GM18517 (cell line): ENCODE measurements around the gene FER.
"Not testable (repeated sequence)": the region's sequence is repeated elsewhere in the genome, so short reads cannot be mapped to it uniquely, and the experiment has no call there.

ENCODE experiments used
- ATAC-seq: cut with Tn5 transposase; IDR thresholded peaks from one replicate; pipeline ENCODE4 v1.9.1; 2021; ENCODE audit warnings: mild to moderate bottlenecking, moderate library complexity; ENCODE audit not compliant: unreplicated experiment

The FER gene

DNA sequence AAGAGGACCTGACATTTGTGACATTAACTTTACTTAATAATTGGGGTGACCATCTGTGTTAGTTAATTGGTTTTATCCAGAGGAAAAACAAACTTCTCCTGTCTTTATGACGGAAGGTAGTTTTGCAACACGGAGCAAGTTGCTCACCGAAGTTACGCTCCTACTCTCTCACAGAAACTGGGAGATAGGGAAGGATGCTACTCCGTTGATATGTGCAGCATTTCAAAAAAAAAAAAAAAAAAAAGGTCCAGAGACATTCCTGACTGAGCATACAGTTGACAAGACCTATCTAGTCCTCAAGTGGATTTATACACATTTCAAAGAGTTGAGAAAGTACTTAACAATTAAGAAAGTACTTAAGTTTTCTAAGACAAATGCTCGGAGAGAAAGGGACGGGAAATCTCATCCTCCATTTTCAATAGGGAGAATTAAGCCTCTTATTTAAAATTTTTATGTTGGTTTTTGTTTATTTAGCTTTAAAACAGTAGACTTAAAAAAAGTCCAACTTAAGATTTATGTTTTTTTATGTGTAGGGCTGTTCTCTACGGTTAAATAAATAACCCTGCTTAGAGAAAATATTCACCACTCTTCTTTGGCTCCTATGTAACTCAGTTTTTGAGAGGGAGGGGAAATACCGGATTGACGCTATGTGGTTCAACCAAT, 455 bp upstream of the FER start:
- no peak for ATAC-seq

GRCh38 chr5:108748401-108749127, 867 bp downstream of the FER start:
- peak; percentile 98 for ATAC-seq

DNA sequence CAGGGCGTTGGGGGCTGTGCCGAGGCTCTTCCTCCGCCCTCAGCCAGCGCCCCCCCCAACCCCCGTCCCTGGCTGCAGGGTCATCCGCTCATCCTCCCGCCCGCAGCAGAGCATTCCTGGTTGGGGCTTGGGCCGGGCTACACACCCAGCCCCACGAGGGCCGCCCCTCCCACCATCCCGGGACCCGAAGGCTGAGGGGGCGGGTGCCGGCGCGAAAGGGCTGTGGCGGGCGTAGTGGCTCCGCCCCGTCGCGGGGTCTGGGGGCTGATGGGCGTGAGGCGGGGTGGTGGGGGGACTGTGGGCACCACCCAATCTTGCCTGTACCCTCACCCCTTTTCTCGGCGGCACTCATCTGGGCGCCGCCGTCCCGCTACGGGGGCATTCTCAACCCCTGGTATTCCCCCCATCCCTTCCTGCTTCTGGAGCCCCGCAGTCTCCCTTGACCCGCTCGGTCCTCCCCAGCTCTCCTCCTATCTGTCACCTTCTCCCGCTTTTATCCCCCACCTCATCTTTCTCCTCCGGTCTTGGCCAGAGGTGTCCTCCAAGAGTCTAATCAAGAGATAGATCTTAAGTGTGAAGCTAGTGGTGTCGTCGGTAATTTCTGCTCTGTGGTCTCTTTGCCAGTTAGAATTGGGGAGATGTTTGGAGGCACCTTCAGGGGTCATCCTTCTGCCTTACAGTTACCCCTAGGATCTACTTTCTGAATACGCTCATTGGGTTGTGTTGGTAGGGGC, 1.6 kb downstream of the FER start:
- peak; percentile 16 for ATAC-seq

DNA sequence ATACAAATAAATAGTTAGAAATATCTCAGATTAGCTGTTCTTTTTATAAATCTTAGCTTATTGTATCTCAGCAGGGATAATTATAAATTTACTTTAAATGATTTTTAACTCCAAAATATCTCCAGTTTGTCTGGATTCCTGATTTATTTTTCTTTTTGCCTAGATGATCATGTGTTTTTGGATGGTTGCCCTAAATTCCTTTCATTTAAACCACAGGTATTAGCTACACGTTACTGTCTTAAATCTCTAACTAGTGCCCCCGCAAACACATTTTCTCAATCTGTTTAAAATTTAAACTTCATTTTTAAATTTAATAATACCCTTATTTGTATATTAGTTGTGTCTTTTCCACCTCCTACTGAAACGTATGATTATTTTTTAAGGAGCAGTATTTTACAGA, 5.6 kb downstream of the FER start:
- ATAC-seq = no peak

DNA sequence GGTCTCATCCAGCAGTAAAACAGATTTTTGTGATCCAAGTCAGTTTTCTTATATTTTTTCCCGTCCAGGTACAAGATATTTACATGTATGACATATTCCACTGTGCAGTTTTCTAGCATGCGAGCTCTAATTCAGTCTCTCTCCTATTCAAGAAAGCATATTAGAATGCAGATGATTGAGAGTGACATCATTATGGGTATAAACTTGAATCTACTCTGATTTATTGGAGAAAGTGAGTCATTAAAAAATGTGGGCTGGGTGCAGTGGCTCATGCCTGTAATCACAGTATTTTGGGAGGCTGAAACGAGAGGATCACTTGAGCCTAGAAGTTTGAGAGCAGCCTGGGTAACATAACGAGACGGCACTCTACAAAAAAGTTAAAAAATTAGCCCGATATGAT, 6.2 kb downstream of the FER start:
- no peak for ATAC-seq

GRCh38 chr5:108760512-108760911, 12.8 kb downstream of the FER start:
- no peak for ATAC-seq

DNA sequence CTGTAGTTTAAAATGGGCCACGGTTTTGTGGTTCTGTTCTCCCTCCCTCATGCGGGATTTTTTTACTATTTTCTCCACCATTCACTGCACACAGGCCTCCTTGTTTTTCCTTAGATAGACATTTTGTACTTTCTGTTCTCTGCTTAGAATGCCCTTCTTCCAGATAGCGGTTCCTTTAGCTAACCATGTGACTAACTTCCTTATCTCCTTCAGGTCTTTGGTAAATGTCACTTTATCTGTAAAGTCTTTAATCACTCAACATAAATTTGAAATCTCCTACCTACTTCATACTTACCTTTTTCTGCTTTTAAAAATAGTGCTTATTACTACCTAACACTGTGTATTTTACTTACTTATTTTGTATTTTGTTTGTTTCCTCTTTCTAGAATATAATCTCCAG, 15.0 kb downstream of the FER start:
- ATAC-seq = no peak

- no peak for ATAC-seq
Measured at GRCh38 chr5:108763222-108763916, 15.7 kb downstream of the FER start.

DNA sequence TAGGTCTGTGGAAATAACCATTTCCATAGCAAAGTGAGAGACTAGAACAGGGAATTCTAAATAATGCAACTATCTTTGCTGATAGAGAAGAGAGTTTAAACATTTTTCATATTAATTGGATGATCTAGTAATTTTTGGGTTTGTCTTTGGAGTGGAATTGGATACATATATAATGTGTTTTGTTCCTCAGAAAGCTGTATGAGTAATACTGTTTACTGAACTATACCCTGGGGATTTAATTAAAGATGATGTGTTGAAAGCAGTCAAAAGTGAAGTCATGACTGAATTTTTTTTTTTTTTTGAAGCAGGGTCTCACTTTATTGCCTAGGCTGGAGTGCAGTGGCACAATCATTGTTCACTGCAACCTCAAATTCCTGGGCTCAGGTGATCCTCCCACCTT, 17.9 kb downstream of the FER start:
- ATAC-seq = no peak

- ATAC-seq = not testable (repeated sequence)
Measured at GRCh38 chr5:108766916-108767315, 19.2 kb downstream of the FER start.

DNA sequence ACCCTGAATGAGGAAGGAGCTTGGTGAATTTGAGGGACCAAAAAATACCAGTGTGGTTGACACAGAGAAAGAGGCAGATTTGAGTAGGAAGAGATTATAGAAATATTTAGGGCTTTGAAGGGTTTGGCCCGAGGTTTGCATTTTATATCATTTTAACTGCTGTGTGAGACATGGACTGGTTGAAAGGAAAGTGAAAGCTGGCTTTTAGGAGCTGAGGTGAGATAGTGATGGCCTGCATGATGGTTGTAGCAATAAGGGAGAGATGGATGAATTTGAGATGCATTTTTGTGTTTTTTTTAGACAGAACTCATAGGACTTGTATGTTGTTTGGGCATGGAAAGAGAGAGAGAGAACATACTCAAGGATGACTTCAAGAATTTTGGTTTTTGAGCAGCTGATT, 21.7 kb downstream of the FER start:
- ATAC-seq = peak; percentile 64

DNA sequence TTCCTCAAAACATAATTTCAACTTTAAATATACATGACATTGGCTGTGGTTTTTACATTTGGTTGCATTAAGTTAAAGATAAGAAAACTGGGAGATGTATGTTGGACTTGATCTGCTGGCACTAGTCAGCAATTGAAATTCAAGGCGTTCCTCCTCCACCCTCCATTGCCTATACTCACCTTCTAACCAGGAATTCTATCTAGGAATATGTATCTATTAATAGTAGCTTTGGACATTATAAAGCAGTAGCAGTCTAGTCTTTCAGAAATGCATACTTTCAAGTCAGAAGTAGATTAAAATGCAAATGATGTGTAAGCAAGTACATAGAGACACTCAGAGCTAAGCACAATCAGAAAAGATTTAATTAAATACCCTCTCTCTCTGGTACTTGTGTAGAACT, 24.9 kb downstream of the FER start:
- ATAC-seq = no peak

DNA sequence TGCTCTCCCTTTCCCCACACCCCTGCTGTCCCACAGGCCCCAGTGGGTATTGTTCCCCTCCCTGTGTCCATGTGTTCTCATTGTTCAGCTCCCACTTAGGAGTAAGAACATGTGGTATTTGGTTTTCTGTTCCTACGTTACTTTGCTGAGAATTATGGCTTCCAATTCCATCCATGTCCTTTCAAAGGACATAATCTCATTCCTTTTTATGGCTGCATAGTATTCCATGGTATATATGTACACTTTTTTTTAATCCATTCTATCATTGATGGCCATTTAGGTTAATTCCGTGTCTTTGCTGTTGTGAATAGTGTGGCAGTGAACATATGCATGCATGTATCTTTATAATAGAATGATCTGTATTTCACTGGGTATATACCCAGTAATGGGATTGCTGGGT, 25.6 kb downstream of the FER start:
- ATAC-seq = no peak

DNA sequence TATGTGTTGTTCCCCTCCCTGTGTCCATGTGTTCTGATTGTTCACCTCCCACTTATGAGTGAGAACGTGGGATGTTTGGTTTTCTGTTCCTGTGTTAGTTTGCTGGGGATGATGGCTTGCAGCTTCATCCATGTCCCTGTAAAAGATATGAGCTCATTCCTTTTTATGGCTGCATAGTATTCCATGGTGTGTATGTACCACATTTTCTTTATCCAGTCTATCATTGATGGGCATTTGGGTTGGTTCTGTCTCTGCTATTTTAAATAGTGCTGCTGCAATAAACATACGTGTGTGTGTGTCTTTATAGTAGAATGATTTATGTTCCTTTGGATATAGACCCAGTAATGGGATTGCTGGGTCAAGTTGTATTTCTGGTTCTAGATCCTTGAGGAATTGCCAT, 26.4 kb downstream of the FER start:
- ATAC-seq = not testable (repeated sequence)

GRCh38 chr5:108777582-108777981, 29.9 kb downstream of the FER start:
- not testable (repeated sequence) for ATAC-seq

GRCh38 chr5:108784577-108784976, 36.9 kb downstream of the FER start:
- not testable (repeated sequence) for ATAC-seq

- ATAC-seq = no peak
Measured at GRCh38 chr5:108786806-108787483, 39.2 kb downstream of the FER start.

GRCh38 chr5:108788142-108788541, 40.4 kb downstream of the FER start:
- no peak for ATAC-seq

GRCh38 chr5:108793207-108793606, 45.5 kb downstream of the FER start:
- no peak for ATAC-seq

DNA sequence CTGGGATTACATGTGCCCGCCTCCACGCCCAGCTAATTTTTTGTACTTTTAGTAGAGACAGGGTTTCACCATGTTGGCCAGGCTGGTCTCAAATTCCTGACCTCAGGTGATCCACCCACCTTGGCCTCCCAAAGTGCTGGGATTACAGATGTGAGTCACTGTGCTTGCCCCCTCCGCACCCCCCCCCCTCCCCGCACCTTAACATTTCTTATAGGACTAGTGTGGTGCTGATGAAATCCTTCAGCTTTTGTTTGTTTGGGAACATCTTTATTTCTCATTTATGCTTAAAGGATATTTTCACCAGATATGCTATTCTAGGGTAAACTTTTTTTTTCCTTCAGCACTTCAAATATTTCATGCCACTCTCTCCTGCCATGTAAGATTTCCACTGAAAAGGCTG, 46.7 kb downstream of the FER start:
- ATAC-seq = not testable (repeated sequence)

GRCh38 chr5:108797396-108797795, 49.7 kb downstream of the FER start:
- no peak for ATAC-seq
